GM18507 (cell line): Measurements from ENCODE around the gene KRT86.
"Not testable (repeated sequence)": the region's sequence is repeated elsewhere in the genome, so short reads cannot be mapped to it uniquely, and the experiment has no call there.

ENCODE experiments used
- DNase-seq: peaks from one replicate; pipeline ENCODE4 v3.0.0; 2011; ENCODE audit warnings: low read depth; ENCODE audit not compliant: insufficient read length; ENCODE audit errors: extremely low spot score
- FAIRE-seq: peaks from 2 replicates; lab custom pipeline; 2011; peaks lifted over from hg19 to GRCh38; lab: Jason Lieb, UNC

Gene KRT86

DNA sequence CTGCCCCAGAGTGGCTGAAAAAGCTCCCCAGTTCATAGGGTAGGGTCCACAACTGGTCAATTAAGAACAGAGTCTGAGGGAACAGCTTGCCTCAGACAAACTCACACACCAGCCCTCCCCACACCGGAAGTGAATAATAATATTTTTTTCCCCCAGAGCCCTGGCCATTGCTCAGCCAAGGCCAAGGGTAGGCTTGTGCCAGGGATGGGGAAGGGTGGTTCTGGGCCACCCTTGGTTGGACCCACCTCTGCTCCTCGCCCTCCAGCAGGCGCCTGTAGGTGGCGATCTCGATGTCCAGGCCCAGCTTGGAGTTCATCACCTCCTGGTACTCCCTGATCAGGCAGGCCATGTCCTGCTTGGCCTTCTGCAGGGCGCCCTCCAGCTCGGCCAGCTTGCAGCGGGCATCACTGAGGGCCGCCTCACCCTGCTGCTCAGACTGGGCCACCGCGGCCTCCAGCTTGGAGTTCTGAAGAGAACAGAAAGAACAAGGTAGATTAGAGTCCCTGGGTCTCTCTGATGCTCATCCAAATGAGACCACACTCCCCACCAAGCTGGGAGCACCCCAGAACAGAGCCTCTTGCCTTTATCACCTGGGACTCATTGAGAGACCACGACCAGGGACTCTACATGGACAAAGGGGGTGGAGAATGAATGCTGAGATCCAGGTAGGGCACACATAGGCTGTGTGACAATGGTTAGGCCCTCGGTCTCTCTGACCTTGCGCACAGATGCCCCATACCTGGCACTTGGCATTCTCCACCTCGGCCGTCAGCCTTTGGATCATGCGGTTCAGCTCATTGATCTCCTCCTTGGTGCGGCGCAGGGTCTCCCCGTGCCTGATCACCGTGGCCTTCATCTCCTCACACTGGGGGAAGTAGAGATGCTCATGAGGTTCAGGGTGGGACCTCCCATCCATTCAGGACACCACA lies 12.7 kb downstream of the KRT86 start:
- not testable (repeated sequence) for DNase-seq, FAIRE-seq

- peak; percentile 99 for FAIRE-seq
- not testable (repeated sequence) for DNase-seq
These were observed 13.7 kb downstream of the KRT86 start for GRCh38 chr12:52287816-52288805.

GRCh38 chr12:52290483-52291134 lies 16.2 kb downstream of the KRT86 start:
- peak; percentile 68 for FAIRE-seq
- not testable (repeated sequence) for DNase-seq

DNA sequence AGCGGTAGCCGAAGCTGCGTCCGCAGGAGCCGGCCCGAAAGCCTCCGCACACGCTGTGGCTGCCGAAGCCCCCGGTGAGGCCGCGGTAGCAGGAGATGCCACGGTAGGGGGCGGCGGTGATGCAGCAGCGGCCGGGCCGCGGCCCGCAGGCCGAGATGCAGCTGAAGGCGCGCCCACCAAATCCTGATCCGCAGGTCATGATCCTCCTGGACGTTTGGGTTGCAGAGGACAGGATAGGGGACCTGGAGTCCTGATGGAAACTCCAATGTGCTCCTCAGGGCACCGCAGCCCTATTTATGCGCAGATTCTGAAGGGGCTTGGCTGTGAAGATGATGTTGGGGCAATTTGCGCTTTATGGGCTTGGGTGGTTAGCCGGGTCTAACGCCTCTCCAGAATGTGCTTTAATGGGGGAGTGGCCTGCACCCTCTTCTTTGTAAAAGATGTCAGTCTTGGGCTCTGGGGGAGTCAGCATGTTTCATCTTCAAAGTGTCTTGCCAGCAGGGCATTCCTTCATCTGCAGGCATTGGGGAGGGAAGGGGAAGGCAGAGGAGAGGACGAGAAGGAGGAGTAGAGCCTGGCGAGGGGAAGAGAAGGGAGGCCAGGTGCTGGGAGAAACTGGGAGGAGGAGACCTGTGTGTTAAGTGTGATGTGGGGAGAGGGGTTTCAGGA lies 17.0 kb downstream of the KRT86 start, which contains the start of gene KRT81:
Gene KRT81, minus strand, starts transcription at position 268 of the 669 bp plus-strand sequence. Its CDS starts 69 bp downstream, at position 199.
- no peak for FAIRE-seq

GRCh38 chr12:52293926-52294325 lies 19.5 kb downstream of the KRT86 start:
- no peak for FAIRE-seq
- DNase-seq, result no peak

More for the DNA sequence above, 17.0 kb downstream of the KRT86 start, which contains the start of gene KRT81:
- DNase-seq, result no peak

DNA sequence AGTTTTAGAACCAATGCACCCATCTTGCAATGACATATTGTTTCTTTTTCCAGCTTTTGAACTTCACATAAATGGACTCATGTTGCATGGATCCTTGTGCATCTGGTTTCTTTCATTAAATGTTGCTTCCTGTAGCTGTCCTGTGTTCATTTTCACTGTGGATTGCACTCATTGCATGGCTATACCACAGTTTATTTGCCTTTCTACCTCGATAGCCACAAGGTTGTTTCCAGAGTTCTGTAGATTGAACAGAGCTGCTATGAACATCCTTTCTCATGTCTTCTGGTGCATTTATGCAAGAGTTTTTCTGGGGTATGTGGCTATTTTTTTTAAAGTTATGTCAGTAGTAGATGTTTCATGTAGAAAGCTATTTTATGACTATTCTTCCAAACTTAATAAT lies 20.4 kb downstream of the KRT86 start:
- DNase-seq, result no peak
- FAIRE-seq, result no peak

- DNase-seq, result no peak
- no peak for FAIRE-seq
These were observed 21.2 kb downstream of the KRT86 start for GRCh38 chr12:52295663-52296062.

DNA sequence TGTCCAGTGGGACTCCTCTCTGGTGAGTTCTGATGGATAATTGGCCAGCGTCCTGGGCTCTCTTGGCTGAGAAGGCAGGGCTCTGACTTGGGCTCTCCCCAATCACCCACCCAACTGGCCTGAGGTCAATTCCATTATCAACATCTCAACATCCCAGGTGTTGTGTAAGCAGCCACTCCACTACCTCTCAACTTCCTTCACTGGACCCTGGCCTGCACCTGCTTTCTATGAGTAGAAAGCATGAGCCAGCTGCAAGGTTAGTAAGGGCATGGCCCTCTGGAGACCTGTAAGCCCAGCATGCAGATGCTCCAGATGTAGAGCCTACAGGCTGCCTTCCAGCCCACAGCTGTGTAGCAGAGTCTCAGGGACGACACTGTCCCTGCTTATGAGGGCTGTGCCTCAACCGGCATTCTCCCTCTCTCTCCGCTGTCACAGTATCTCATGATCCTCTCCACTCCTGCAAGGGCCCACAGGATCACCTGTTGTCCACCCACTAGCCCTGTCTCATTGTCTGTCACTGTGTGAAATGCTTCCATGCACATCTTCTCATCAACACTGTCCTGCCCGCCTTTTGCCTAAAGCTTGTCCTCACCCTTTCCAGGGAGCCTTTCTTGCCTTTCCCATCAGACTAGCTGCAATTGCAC lies 22.2 kb downstream of the KRT86 start:
- no peak for FAIRE-seq
- DNase-seq, result no peak

DNA sequence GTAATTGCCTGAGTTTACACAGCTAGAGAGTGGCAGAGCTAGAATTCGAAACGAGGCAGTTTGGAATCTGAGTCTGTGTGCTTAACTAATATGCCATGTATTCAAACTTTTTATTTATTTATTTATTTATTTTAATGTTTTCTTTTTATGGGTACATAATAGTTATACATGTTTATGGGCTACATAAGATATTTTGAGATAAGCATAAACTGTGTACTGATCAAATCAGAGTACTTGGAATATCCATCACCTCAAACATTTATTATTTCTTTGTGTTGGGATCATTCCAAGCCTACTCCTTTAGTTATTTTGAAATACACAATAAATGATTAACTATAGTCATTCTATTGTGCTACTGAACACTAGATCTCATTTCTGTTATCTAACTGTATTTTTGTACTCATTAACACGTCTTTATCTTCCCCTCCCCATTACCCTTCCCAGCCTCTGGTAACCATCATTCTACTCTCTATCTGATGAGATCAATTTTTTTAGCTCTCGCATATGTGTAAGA lies 24.3 kb downstream of the KRT86 start:
- FAIRE-seq, result no peak
- no peak for DNase-seq

DNA sequence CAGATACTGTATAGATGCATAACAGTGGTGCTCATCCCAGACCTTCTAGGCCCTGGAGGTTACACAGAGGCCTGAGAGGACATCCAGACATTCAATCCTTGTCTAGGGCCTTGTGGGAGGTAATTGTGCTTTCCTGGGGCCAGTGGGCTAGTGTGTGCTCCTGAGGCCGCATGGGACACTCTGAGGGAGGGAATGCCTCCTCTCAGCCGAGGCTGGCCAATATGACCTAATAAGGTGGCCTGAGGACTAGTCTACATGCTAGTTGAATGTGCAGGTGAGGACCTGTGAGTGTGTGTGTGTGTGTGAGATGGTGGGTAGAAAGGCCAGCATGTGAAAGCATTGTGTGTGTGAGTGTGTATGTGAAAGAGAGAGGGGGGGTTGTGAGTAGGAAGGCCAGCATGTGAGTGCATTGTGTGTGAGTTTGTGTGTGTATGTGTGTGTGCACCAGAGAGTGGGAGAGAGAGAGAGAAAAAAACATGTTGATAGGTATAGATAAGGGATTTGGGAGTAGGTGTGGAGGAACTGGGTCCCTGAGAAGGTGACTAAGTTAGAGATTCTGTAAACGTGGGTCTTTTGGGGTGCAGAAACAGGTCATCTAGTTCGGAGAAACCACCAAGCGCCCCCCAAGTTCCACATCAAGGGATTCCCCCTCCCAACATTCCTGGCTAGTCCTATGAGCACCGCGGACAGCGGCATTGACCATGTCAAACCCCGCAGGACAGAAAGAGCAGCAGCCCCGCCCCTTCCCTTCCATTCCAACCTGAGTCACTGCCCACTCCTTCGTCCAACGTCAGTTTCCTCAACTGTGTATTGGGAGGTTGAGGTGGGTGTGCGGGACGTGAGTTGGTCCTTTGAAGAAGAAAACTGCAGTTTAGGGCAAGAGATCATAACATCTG lies 26.6 kb downstream of the KRT86 start:
- FAIRE-seq, result no peak
- no peak for DNase-seq

GRCh38 chr12:52301721-52302120 lies 27.3 kb downstream of the KRT86 start:
- DNase-seq, FAIRE-seq: not testable (repeated sequence)

GRCh38 chr12:52302242-52302914 lies 27.9 kb downstream of the KRT86 start:
- FAIRE-seq, result not testable (repeated sequence)

DNA sequence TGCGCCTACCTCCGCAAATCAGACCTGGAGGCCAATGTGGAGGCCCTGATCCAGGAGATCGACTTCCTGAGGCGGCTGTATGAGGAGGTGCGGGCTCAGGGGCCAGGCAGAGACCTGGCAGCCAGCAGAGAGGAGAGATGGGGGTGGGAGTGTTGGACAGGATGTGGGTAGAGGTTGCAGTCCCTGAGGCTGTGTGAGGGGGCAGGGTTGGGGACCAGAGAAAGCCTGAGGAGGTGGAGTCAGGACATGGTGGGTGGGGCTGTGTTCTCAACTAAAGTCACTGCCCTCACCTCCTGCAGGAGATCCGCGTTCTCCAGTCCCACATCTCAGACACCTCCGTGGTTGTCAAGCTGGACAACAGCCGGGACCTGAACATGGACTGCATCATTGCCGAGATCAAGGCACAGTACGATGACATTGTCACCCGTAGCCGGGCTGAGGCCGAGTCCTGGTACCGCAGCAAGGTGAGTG lies 30.5 kb downstream of the KRT86 start:
- peak; percentile 97 for FAIRE-seq
- not testable (repeated sequence) for DNase-seq

More at GRCh38 chr12:52302242-52302914, 27.9 kb downstream of the KRT86 start:
- DNase-seq, result not testable (repeated sequence)

GRCh38 chr12:52305921-52306705 lies 31.7 kb downstream of the KRT86 start:
- DNase-seq, result no peak
- no peak for FAIRE-seq

DNA sequence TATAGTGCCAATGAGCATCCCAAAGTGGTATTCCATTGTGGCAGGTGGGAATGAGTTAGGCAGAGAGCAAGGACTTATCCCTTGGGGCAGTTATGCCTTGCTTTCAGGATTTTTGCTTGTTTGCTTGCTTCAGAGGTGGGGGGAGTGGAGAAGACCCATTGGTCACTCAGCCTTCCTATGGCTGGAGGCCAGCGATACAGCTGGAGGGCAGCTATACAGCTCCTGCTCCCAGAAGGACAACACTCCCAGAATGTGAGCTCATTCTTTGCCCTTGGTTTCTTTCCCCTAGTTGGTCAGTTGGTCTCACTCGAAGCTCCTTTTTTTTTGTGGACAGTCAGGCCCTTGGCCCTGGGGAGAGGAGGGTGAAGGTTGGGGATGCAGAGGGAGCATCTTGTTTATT lies 32.3 kb downstream of the KRT86 start:
- no peak for FAIRE-seq

More for the DNA sequence above, 32.3 kb downstream of the KRT86 start:
- DNase-seq, result no peak
